ENCODE results near the gene PHRF1.

PHRF1 gene

GRCh38 chr11:537622-538430 lies 38.4 kb upstream of the PHRF1 start:
- DNase-seq, result no peak

GRCh38 chr11:538431-539051 lies 37.7 kb upstream of the PHRF1 start:
- DNase-seq, result no peak

DNA sequence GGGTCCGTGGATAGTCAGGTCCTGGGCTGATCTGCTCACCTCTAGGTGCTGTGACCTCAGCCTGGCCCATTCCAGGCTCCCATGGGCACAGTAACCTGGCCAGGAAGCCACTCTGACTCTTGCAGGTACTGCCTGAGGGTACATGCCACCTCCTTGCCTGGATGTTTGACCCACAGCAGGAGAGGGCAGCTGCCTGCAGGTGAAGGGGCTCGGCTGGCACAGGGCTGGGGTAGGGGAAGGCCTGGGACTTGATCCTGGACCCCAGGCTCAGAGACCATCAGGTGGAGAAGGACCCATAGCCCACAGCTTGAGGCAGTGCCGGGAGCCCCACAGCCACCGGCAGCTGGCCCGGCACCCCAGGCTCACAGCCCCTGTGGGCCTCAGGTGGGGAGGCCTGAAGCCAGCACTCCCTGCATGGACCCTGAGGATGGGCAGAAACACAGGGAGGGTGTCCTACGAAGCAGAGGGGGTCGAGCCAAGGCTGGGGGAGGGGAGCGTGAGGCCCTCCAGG lies 36.2 kb upstream of the PHRF1 start:
- no peak for DNase-seq

DNA sequence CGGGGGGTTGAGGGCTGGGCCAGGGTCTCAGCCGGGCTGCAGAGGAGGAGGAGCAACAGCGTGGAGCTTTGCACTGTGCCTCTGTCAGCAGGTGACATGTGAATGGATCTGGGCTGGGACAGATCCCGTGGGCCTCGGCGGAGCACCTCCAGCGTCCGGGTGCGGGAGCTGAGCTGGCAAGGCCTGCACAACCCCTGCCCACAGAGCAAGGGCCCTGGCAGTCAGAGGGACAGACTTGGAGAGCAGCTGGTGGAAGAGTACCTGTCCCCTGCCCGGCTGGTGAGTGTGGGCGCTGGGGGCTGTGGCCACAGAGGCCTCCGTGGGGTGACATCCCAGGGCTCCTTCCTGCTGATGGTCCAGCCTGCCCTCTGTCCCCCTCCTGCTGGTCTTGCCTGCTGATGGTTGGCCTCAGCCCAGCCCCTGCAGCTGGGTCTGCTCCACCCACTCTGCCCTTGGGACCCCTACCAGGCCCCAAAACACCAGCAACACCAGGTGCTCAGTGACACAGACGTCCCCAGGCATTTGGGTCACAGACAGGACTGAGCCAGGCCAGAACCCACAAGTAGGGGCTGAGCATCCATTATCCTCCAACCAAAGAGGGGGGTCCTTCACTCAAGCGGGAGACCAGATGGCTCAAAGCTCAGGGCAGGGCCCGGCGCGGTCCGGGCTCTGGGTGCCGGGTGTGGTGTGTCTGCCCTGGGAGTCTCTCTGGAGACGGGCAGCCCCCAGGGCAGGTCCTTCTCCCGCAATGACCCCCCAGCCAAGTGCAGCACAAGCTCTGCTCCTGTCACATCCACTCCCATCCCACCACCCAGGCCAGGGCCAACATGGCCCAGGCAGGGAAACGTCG lies 35.5 kb upstream of the PHRF1 start:
- no peak for DNase-seq

GRCh38 chr11:541433-541885 lies 34.8 kb upstream of the PHRF1 start:
- DNase-seq, result no peak

DNA sequence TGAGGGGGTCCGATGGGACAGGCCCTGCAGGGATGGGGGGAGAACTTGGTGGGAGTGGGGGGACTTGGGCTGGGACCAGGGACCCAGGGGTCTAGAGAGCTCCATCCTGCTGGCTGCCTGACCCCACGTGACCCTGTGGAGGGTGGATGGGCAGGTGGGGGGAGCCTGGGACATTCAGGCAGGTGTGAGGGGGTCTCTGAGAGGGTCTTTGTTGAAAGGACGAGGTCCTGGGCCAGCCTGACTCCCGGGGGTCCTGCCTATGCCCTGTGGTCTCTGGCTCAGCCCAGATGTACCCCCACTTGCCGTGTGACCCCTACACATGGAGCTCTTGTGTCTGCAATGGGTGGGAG lies 31.5 kb upstream of the PHRF1 start:
- DNase-seq, result no peak

- DNase-seq, result no peak
These were observed 31.1 kb upstream of the PHRF1 start for GRCh38 chr11:545171-545570.

DNA sequence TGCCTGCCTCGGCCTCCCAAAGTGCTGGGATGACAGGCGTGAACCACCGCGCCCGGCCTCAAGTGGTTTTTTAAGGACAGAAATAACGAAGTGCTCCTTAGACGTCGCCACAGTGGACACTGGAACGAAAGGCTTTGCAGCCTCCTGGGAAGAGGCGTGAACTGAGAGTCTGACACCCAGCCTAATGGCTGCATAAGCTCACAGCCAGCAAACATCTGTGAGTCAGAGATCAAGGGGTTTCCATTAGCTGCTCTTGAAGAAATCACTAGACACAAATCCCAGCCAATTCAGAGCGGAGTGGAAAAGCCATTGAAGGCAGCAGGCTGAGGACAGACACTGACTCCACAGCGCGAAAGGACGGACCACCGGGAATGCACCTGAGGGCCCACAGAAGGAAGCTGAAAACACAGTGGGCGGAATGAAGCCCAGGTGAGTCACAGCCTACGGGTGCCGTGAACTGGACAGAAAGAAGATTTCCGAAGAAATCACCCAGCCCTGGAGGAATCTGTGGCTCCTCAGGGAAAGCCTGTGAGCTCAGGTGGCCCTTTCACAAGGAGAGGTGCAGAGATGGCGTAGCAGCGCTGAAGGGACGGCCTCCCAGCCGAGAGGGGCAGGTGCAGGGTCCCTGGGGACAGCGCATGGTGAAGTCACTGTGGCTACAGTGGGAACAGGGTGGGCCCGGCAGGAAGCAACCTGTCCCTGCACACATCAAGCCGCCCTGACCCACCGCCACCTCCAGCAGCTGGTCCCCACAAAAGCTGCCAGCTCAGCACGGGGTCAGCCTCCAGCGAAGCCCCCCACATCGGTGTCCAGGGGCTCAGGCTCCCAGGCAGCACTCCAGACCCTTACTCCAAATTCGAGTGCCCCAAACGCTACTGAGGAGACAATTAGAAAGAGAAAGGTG lies 27.3 kb upstream of the PHRF1 start:
- DNase-seq, result no peak

DNA sequence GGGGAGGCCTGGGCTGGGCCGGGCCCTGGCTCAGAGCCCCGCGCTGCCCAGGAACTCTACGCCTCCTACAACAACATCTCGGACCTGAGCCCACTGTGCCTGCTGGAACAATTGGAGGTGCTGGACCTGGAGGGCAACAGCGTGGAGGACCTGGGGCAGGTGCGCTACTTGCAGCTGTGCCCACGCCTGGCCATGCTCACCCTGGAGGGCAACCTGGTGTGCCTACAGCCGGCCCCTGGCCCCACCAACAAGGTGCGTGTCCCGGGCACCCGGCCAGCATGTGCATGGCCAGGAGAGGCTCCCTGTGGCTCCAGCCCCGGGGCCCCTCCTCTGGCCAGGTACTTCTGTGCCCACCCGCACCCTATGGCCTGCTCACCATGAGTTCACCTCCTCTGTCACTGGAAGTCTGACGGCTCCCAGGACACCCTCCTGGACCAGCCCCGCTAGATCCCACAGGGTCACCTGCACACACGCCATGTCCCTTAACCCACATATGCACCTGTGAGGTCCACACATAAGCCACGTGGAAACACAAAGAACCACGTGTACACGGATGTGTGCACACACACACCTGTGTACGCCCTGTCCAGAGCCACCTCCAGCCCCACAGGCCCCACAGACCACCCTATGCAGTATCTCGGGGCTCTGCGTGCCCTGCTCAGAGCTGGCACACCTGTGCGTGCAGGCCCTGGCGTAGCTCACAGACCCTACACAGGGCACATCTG lies 26.1 kb upstream of the PHRF1 start:
- DNase-seq, result no peak

GRCh38 chr11:550746-551085 lies 25.6 kb upstream of the PHRF1 start:
- no peak for DNase-seq

GRCh38 chr11:551131-551530 lies 25.1 kb upstream of the PHRF1 start:
- no peak for DNase-seq

DNA sequence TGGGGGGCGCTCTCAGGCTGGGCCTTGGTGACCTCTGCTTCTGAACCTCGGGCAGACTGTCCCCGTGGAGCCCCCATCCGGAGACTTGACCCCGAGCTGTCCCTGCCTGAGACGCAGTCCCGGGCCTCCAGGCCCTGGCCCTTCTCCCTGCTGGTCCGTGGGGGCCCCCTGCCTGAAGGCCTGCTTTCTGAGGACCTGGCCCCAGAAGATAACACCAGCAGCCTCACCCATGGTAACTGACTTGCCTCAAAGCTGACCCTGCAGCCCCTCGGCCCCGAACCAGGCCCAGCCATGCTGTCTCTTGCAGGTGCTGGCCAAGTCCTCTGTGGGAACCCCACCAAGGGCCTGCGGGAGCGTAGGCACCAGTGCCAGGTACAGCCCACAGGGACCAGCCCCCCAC lies 24.7 kb upstream of the PHRF1 start:
- DNase-seq, result no peak

DNA sequence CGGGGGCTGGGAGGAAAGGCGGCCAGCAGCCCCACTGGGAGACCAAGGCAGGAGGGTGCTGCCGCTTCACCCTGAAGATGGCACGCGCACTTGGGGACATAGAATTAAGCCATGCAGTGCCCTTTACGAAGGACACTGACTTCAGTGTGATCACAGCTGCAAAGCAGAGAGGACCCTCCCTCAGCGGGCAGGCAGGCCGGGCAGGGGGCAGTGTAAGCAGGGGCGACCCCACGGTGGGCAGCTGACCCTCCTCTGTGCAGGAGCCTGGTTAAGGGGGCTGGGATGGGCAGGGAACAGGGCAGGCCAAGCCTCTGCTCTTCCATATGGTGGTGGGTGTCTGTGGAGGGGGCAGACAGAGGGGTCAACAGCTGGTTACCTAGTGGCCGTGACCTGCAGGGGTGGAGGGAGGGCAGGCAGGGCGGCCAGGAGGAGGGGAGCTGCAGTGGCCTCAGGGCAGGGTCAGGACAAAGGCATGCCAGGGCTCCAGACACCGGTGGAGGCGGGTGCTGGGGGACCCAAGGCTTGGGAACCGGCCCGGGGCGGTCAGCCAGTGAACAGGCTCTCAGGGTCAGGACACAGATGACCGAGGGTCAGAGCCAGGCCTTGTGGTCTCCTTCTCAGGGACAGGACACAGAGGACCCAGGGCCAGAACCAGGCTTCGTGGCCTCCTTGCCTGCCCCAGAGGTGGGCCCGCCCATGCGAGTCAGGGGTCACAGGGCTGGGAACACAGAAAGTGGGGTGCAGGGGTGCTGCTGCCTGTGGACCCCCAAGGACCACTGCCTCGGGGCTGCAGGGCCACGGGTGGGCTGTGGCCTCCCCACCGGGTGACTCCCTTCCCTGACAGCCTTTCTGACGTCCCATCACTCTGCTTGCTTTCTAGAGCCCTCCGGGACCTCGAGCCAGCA lies 22.9 kb upstream of the PHRF1 start:
- no peak for DNase-seq

DNA sequence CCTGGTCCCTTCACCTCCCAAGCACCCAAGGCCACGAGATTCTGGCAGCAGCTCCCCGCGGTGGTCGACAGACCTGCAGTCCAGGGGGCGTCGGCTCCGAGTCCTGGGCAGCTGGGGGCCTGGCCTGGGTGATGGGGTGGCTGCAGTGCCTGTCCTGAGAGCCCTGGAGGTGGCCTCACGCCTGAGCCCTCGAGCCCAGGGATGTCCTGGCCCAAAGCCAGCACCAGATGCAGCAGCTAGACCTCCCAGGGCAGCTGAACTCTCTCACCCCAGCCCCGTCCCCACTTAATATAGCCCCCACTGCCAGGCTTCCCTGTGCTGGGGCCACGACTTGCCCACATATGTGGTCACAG lies 22.3 kb upstream of the PHRF1 start:
- no peak for DNase-seq

DNA sequence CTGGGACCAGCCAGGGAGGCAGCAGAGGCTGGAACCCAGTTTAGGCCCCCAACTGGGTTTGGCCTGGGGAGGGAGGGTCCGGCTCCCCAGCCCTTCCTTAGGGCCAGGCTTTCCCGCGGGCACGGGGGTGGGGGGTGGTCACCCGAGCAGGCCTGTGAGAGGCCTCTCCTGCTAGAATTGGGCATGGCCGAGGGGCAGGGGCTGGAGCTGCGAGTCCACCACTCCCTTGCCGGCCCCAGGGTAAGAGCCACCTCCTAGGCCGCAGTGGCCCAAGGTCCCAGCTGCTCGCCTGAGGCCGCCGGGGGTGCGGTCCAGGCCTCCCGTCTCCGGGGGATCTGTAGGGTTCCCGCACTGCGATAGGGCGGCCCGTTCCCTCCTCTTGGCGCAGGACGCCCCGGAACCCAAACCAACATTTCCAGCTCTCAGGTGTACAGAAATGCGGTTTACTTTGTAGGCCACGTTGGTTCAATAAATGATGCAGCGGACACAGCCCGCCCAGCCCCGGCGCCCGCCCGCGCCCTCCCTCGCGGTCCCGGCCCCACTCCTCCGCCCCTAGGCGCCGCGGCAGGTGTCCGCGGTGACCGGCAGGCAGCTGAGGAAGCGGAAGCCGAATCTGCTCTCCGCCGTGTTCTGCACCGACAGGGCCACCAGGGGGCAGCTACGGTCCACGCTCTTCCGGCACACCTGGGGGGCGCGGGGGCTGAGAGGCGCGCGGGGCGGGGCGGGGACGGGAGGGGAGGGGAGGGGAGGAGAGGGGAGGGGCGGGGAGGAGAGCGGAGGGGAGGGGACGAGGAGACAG lies 21.6 kb upstream of the PHRF1 start:
- DNase-seq, result peak; percentile 80 to 83

GRCh38 chr11:555227-555779 lies 21.0 kb upstream of the PHRF1 start:
- DNase-seq, result no peak

- no peak for DNase-seq
These were observed 20.2 kb upstream of the PHRF1 start for GRCh38 chr11:555780-556661.

GRCh38 chr11:556662-557256 lies 19.5 kb upstream of the PHRF1 start:
- no peak for DNase-seq
